Endothelial cell of hepatic sinusoid (primary cell): ENCODE data around the gene DDX10.
"Not testable (repeated sequence)": the region's sequence is repeated elsewhere in the genome, so short reads cannot be mapped to it uniquely, and the experiment has no call there.

ENCODE experiments used
- in situ Hi-C: cut with HindIII; loops from 2 replicates; pipeline ENCODE4 v1.10.0; 2017; ENCODE audit warnings: low sequenced_read_pairs

Gene DDX10

DNA sequence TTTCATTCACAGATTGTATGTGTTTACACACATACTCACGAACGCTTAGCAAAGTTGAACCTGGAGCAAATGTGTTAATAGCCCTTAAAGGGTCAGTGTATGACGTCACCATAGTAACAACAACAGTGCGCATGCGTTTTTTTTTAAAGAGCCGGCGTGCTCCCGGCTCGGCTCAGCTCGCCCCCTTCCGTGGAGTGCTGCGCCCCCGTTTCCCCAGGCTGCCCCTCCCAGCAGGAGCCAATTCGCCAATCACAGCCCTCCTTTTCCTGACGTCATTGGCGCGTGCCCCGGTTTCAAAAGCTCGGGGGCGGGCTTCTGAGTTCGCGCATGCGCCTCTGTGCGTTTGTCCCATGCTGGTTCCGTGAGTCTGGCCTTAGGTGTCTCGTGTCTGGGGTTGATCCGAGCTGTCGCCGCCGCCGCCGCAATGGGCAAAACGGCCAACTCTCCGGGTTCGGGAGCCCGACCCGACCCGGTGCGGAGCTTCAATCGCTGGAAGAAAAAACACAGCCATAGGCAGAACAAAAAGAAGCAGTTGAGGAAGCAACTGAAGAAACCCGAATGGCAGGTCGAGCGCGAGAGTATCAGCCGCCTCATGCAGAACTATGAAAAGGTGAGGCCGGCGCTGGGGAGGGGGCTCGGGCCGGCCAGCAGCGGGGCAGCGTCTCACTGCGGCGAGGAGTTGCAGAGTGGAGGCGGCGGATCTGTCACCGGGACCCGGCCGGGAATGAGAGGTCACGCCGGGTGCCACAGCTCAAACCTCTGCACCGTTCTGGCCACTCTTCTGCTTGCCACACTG, at the start of gene DDX10:
Gene DDX10, plus strand, starts transcription at position 340 of the 796 bp plus-strand sequence. Its CDS starts 85 bp downstream, at position 425.
- in situ Hi-C loops: no loop called here

GRCh38 chr11:108616549-108616948, 48.3 kb upstream of the DDX10 start:
- in situ Hi-C loops: no loop called here

GRCh38 chr11:108617055-108617454, 47.8 kb upstream of the DDX10 start:
- in situ Hi-C loops: no loop called here

DNA sequence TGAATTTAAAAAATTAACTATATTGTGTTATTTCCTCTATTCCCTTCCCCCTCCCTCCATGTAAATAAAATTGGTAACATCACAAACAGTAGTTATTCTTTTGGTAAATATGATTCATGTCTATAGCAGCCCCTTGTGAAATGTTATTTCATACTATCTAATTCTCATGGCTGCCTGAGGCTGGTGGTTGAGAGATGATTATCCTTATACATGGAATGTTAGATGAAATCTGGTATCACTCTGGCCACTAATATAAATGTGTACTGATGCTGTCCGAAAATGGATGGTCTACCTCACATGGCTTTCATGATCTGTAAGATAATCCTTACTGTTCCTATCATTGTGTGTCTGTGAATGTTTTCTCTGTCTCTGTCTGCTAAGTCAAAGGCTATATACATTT, 46.3 kb upstream of the DDX10 start:
- in situ Hi-C loops: no loop called here

- in situ Hi-C loops: no loop called here
Measured at GRCh38 chr11:108620958-108621772, 43.7 kb upstream of the DDX10 start.

- in situ Hi-C loops: no loop called here
Measured at GRCh38 chr11:108622341-108622740, 42.5 kb upstream of the DDX10 start.

DNA sequence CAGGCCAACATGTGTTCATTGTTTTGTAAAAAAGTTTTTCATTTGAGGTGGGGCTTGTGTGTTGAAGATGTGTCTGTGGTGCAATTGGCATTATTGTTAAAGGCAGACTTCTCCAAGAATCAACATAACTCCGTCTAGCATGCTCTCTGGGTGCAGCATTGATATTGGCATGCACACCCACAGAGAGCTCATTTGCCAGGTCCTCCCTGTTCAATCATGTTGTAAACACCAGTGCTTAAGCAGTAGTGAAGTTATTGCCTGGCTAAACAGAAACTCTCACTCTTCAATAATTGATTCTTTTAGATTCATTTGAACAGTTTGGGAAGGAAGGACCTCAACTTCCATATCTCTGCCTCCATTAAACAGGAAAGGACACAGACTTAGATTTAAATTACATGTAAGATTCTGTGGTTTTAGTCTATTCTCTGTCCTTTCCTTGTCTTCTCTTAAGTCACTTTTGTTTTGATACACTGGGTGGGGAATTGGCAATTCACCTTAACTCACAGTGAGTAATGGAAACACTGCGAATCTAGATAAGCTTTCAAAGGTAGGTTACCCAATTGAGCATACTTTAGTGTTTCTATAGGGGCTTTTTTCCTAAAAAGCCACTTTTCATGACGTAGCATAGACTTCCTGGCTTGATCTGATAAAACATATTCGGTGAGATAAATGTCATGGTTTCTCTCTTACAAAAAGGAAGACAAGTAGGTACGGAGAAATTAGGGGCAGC, 40.5 kb upstream of the DDX10 start:
- in situ Hi-C loops: no loop called here

- in situ Hi-C loops: no loop called here
Measured at GRCh38 chr11:108628326-108628725, 36.5 kb upstream of the DDX10 start.

- in situ Hi-C loops: no loop called here
Measured at GRCh38 chr11:108628812-108629211, 36.1 kb upstream of the DDX10 start.

GRCh38 chr11:108629274-108629673, 35.6 kb upstream of the DDX10 start:
- in situ Hi-C loops: no loop called here

- in situ Hi-C loops: no loop called here
Measured at GRCh38 chr11:108632041-108632704, 32.7 kb upstream of the DDX10 start.

- in situ Hi-C loops: no loop called here
Measured at GRCh38 chr11:108635106-108635505, 29.8 kb upstream of the DDX10 start.

GRCh38 chr11:108636222-108636621, 28.6 kb upstream of the DDX10 start:
- in situ Hi-C loops: no loop called here

DNA sequence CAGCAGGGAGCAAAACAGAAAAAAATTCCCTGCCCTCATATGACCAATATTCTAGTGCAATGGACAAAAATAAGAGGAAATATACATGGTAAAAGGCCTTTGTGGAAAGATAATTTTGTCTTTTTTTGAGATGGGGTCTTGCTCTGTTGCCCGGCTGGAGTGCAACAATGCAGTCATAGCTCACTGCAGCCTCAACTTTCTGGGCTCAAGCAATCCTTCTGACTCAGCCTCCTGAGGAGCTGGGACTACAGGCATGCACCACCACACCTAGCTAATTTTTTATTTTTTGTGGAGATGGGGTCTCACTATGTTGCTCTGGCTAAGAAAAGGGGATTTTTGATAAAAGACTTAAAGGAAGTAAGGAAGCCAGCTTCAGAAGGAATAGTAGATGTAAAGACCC, 25.7 kb upstream of the DDX10 start:
- in situ Hi-C loops: no loop called here

GRCh38 chr11:108641752-108642151, 23.1 kb upstream of the DDX10 start:
- in situ Hi-C loops: not testable (repeated sequence)

- in situ Hi-C loops: no loop called here
Measured at GRCh38 chr11:108643974-108644373, 20.9 kb upstream of the DDX10 start.

- in situ Hi-C loops: no loop called here
Measured at GRCh38 chr11:108645970-108646369, 18.9 kb upstream of the DDX10 start.

DNA sequence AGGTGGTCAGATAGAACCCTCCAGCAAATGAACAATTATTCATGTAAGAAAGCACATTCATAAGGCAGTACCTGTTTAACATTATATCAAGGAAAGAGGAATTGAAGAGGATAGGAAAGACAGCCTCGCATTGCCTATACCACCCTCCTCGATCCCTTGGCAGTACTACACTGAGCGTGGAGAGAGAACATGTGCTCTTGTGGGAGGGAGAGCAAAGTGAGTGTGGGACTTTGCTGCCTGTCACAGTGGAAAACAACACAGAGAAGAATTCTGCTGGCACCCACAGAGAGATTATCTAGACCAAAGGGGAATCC, 17.5 kb upstream of the DDX10 start:
- in situ Hi-C loops: no loop called here

DNA sequence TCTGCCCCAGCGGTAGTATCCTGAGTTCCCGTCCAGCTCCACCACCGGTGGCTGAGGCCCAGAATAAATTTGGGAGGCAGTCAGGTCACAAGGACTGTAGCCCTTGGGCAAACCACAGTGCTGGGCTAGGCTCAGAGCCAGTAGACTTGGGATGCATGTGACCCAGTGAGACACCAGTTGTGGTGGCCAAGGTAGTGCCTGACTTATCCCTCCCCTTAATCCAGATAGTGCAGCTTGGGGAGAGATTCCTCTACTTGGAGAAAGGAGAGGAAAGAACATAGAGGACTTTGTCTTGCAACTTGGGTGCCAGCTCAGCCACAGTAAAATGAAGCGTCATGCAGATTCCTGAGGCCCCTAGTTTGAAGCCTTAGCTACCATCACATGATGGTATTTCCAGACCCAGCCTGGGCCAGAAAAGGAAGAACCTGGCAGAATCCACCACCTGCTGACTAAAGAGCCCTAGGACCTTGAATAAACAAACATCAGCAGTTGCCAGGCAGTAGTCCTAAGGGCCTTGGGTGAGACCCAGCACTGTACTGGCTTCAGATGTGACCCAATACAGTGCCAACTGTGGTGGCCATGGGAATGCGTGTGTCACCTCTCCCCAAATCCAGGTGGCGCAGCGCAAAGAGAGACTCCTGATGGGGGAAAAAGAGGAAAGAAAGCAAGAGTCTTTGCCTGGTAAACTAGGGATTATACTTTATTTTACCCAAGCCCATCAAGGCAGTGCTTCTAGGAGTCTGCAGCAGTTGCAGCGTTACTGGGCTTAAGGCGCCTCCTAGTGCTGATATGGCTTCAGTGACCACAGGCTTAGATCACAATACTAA, 17.0 kb upstream of the DDX10 start:
- in situ Hi-C loops: no loop called here

- in situ Hi-C loops: no loop called here
Measured at GRCh38 chr11:108648528-108648885, 16.4 kb upstream of the DDX10 start.
